ENCODE results near the gene CCSER2. TPM values are rescaled to one million over a fixed set of nuclear protein-coding genes. Genes with fewer than 3 reads are reported as not detected.

Gene CCSER2
- total RNA-seq, 1 donor from 2014 or later = 22.4 TPM

DNA sequence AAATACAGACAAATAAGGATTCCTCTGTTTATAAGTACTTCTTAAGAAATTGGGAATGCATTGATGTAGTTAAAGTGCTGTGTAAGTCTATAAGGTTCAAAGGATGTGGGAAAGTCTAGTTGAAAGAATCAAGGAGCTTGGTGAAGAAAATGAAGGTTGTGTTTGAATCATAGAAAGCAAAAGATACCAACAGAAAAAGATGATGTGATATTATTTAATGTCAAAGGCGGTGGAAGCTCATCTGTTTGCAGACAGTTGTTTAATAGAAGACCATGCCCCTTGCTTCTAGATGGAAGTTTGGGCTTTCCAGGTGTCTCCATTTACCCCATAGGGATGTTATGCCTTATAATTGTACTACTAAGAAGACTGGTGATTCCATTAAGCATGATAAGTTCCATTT, 150.3 kb downstream of the CCSER2 start:
- FAIRE-seq = no peak
- no peak for TF ChIP-seq CTCF (IDR thresholded peaks at IDR 0.05; ENCODE audit: insufficient read depth, low read length, severe bottlenecking)
- no peak overlapping the region for H3K4me3 ChIP-seq (ENCODE audit: low read depth, low read length)
- no peaks in the 10 kb centered on the region for H3K36me3 ChIP-seq (ENCODE audit: control insufficient read depth, insufficient read depth, low read length)
- DNase-seq (ENCODE audit: low read depth) = no peak
- H3K27me3 ChIP-seq (ENCODE audit: control insufficient read depth, insufficient read depth, low read length) = no peaks in the 10 kb centered on the region

GRCh38 chr10:84484541-84484940, 156.2 kb downstream of the CCSER2 start:
- TF ChIP-seq CTCF (IDR thresholded peaks at IDR 0.05; ENCODE audit: insufficient read depth, low read length, severe bottlenecking) = no peak
- no peaks in the 10 kb centered on the region for H3K36me3 ChIP-seq (ENCODE audit: control insufficient read depth, insufficient read depth, low read length)
- DNase-seq (ENCODE audit: low read depth) (no peak), FAIRE-seq (no peak)
- H3K4me3 ChIP-seq (ENCODE audit: low read depth, low read length) = no peak overlapping the region
- H3K27me3 ChIP-seq (ENCODE audit: control insufficient read depth, insufficient read depth, low read length) = no peaks in the 10 kb centered on the region

- DNase-seq (ENCODE audit: low read depth) (no peak), FAIRE-seq (no peak)
- H3K27me3 ChIP-seq (ENCODE audit: control insufficient read depth, insufficient read depth, low read length) = no peaks in the 10 kb centered on the region
- no peak overlapping the region for H3K4me3 ChIP-seq (ENCODE audit: low read depth, low read length)
- H3K36me3 ChIP-seq (ENCODE audit: control insufficient read depth, insufficient read depth, low read length) = no peaks in the 10 kb centered on the region
- TF ChIP-seq CTCF (IDR thresholded peaks at IDR 0.05; ENCODE audit: insufficient read depth, low read length, severe bottlenecking) = no peak
Measured at GRCh38 chr10:84493361-84493760, 165.0 kb downstream of the CCSER2 start.

DNA sequence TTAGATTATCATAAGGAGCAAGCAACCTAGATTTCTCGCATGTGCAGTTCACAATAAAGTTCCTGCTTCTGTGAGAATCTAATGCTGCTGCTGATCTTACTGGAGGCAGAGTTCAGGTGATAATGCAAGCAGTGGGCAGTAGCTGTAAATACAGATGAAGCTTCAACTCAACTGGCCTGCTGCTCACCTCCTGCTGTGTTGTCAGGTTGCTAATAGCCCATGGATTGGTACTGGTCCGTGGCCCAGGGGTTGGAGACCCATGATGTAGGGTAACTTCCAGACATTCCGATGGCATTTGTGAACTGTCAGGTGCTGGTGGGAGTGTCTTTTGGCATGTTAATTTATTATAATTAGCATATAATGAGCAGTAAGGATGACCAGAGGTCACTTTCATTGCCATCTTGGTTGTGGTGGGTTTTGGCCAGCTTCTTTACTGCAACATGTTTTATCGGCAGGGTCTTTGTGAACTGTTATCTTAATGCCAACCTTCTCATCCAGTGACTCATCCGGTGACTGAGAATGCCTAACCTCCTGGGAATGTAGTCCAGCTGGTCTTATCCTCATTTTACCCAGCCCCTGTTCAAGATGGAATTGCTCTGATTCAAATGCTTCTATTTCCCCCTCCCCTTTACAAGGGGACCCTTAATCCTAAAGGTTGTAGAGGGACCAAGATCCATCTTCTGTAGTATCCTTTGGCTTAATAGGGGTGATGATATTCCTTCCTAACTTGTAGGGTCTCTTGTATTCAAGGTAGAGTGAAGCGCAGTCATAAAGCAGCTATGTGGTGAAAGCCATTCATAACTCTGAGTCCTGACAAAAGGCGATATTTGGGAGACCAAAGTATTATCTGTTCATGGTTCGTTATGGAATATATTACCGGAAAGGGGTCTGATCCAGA, 165.8 kb downstream of the CCSER2 start:
- FAIRE-seq = no peak
- DNase-seq (ENCODE audit: low read depth) = peak; percentile 93

GRCh38 chr10:84494849-84495180, 166.4 kb downstream of the CCSER2 start:
- TF ChIP-seq CTCF (IDR thresholded peaks at IDR 0.05; ENCODE audit: insufficient read depth, low read length, severe bottlenecking) = no peak
- no peak overlapping the region for H3K4me3 ChIP-seq (ENCODE audit: low read depth, low read length)

More for the DNA sequence above, 165.8 kb downstream of the CCSER2 start:
- TF ChIP-seq CTCF (IDR thresholded peaks at IDR 0.05; ENCODE audit: insufficient read depth, low read length, severe bottlenecking) = no peak
- H3K4me3 ChIP-seq (ENCODE audit: low read depth, low read length) = no peak overlapping the region
- H3K27me3 ChIP-seq (ENCODE audit: control insufficient read depth, insufficient read depth, low read length) = no peaks in the 10 kb centered on the region
- no peaks in the 10 kb centered on the region for H3K36me3 ChIP-seq (ENCODE audit: control insufficient read depth, insufficient read depth, low read length)

More at GRCh38 chr10:84494849-84495180, 166.4 kb downstream of the CCSER2 start:
- H3K27me3 ChIP-seq (ENCODE audit: control insufficient read depth, insufficient read depth, low read length) = no peaks in the 10 kb centered on the region
- DNase-seq (ENCODE audit: low read depth) (peak; percentile 13), FAIRE-seq (no peak)
- H3K36me3 ChIP-seq (ENCODE audit: control insufficient read depth, insufficient read depth, low read length) = no peaks in the 10 kb centered on the region
